Choroid plexus epithelial cell (primary cell): ENCODE results near the gene SH2D3C.

Experiments used
- DNase-seq: peaks from one replicate; pipeline ENCODE4 v3.0.0-alpha.2; 2010; ENCODE audit warnings: low read depth
- H3K4me3 ChIP-seq: 2 replicates; pipeline ENCODE4 v1.5.1; 2011; ENCODE audit warnings: low read depth, mild to moderate bottlenecking, control low read depth, low read length, moderate library complexity
- TF ChIP-seq, protein P1 (sequence below): conservative IDR thresholded peaks from 2 replicates; pipeline ENCODE4 v1.5.1; 2011; ENCODE audit warnings: low read depth, mild to moderate bottlenecking, control low read depth, inconsistent platforms, low read length, moderate library complexity

Gene SH2D3C

DNA sequence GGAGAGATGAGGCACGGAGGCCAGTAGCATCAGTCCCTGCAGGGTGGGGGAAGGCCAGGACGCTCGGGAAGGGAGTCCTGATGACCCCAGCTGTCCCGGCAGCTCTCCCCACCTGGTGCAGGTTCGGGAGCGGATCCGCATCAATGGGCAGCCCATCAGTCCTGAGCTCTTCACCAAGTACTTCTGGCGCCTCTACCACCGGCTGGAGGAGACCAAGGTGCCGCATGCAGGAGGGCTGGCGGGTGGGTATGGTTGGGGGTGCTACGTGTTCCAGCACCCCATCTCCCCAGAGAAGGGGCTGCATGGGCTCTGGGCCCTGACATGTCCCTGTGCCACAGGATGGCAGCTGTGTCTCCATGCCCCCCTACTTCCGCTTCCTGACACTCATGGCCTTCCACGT lies 28.4 kb upstream of the SH2D3C start:
- DNase-seq, result no peak
- no peak overlapping the region for H3K4me3 ChIP-seq
- TF ChIP-seq, protein P1, sequence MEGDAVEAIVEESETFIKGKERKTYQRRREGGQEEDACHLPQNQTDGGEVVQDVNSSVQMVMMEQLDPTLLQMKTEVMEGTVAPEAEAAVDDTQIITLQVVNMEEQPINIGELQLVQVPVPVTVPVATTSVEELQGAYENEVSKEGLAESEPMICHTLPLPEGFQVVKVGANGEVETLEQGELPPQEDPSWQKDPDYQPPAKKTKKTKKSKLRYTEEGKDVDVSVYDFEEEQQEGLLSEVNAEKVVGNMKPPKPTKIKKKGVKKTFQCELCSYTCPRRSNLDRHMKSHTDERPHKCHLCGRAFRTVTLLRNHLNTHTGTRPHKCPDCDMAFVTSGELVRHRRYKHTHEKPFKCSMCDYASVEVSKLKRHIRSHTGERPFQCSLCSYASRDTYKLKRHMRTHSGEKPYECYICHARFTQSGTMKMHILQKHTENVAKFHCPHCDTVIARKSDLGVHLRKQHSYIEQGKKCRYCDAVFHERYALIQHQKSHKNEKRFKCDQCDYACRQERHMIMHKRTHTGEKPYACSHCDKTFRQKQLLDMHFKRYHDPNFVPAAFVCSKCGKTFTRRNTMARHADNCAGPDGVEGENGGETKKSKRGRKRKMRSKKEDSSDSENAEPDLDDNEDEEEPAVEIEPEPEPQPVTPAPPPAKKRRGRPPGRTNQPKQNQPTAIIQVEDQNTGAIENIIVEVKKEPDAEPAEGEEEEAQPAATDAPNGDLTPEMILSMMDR, result no peak

DNA sequence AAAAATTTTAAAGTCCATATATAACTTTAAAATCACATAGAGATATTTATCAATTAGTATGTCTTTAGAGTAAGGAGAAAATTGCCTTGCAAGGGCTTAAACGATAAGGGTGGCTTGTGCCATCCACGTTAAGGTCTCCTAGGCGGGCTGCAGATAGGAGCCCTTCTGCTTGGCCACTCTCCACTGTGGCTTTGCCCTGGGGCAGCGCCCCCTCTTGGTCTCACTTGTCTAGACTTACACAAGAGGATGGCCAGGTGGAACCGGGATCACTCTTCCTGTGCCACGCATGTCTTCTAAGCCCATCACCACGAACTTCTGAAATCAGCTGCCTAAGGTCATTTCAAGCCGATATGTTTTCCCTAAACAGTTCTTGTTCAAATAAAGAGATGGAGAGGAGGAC lies 27.2 kb upstream of the SH2D3C start:
- DNase-seq, result peak; percentile 49
- TF ChIP-seq, protein P1, result peak; percentile 68
- H3K4me3 ChIP-seq, result no peak overlapping the region

DNA sequence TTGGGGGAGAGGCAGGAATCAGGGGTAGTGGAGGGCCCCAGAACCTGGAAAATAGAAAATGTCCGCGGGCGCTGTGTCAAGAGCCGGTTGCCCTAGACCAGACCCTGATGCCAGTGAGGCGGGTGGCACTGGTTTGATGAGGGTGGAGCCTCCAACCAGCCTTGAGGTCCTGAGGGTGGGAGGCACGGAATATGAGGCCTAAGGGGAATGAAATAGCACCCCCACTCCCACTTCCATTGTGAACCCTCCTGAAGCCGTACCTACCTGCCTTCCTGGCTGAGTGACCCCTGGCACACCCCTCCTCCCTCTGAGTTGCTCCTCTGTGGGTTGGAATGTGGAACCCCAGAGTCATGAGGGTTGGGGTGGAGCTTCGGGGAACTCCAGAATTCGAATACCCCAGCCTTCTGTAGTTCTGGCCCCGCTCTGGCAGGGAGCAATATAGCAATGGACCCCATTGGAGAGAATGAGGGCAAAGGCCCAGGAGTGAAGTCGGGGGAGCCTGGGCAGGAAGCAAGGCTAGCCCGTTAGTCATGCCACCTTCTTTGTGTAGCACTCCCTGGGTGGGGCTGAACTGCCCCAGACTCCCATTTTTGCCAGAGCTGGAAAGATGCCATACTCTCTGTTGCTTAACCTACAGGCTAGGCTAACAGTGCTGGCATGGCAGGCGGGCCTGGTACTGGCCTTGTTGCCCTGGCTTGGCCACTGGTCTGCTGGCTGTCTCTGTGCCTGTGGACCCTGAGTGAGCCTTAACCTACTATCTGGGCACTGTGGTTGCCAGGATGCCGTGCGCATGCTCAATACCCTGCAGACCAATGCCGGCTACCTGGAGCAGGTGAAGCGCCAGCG lies 25.3 kb upstream of the SH2D3C start:
- no peak for DNase-seq
- H3K4me3 ChIP-seq, result peak overlapping the region; percentile 75
- TF ChIP-seq, protein P1, result no peak

DNA sequence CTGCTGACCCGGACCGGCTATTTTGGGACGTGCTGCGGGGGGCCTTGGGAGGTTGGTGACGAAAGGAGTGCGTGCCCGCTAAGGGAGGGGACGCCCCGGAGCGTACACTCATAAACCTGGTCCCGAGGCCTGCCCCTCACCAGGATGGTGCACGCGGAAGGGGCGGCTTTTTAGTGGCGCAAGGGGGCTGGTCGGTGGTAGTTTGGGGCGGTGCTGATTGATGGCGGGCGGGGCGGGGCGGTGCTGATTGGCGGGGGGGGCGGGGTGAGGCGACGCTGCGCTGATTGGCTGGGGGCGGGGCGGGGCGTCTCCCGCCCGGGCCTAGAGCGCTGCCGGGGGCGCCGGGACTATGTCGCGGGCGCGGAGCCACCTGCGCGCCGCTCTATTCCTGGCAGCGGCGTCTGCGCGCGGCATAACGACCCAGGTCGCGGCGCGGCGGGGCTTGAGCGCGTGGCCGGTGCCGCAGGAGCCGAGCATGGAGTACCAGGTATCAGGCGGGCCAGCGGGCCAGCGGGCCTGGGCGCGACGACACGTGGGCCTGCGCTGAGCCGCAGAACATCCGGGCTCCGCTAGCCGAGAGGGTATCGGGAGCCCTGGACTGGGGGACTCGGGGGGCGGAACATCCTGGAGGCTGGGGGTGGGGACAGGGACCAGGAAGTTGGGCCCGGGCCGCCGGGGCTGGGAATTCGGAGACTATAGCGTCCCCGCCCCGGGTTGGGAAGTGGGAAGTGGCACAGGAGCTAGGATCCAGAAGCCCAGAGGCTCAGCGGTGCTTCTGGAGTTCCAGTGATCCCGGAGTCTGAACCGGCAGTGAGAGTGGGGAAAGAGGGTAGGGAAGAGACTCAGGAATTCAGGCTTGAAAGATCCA lies 24.3 kb upstream of the SH2D3C start, which contains the start of gene FPGS:
FPGS (plus strand) TSS at position 307 of the 868 bp plus-strand sequence; CDS start at position 350, 43 bp downstream.
- TF ChIP-seq, protein P1, result no peak
- peak within 1 kb of the TSS; percentile 75 for H3K4me3 ChIP-seq
- peak; percentile 83 for DNase-seq

DNA sequence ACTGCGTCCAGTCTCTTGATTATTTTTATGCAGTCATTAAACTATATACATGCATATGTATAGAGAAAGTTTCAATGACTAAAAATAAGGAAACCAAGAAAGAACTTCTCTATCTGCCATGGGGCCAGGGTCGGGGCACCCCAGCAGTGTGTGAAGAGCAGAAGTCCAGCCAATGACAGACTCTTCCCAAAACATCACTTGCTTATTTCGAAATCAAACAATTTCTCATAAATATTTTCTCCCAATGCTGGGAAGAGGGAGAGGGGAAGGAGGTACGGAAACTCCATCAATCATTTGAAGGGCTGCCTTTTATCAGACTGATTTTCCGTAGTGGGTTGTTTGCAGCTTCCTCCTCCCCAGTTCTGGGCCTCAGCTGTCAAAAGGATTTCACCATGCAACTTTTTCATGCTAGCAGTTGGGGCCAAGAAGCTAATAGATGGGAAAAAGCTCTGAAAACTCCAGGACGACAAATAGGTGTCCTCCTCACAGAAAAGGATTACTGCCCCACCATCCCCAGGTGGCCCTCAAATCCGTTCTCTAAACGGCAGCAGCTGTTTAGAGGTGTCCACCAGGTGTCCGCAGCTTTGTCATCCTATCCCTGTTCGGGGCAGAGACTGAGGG lies 23.6 kb upstream of the SH2D3C start:
- TF ChIP-seq, protein P1, result peak; percentile 25
- DNase-seq, result peak; percentile 44
- H3K4me3 ChIP-seq, result peak overlapping the region; percentile 75

DNA sequence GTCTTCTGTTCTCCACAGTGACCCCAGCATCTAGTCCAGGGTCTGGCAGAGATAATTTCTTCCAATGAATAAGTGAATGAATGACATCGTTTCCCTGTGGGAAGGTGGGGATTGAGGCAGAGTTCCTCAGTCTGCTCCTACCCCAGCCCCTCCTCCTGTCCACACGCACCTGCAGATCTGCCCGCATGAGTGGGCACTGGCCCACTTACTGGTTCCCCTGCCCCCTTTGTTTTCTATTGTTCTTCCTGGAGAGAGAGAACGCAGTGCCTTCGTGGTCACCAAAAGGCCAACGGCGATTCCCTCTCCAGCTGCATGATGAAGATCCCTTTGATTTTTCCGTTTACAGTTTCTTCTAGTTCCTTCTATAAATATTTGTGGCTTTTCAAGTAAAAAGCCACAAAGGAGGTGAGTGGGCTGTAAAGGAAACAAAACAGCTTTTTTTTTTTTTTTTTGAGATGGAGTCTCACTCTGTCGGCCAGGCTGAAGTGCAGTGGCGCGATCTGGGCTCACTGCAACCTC lies 18.4 kb upstream of the SH2D3C start:
- TF ChIP-seq, protein P1, result no peak
- no peak overlapping the region for H3K4me3 ChIP-seq
- DNase-seq, result peak; percentile 28
